Stimulated activated naive CD8-positive, alpha-beta T cell treated with anti-CD3 and anti-CD28 coated beads, Interleukin-15, Interleukin-2, amounts not matched to agents 100 ng/mL and 50 ng/mL, for 24 hours (primary cell): ENCODE data around the gene GNAS.

ENCODE experiments used
- H3K27ac Mint-ChIP-seq: one replicate; pipeline ENCODE4 v1.8.0; 2021; ENCODE audit warnings: mild to moderate bottlenecking, mixed read lengths
- H3K27me3 Mint-ChIP-seq: one replicate; pipeline ENCODE4 v1.8.0; 2021; ENCODE audit warnings: mixed read lengths
- H3K36me3 Mint-ChIP-seq: one replicate; pipeline ENCODE4 v1.8.0; 2021; ENCODE audit warnings: low read depth, mixed read lengths
- H3K4me1 Mint-ChIP-seq: one replicate; pipeline ENCODE4 v1.8.0; 2021; ENCODE audit warnings: low read depth, mixed read lengths
- H3K4me3 Mint-ChIP-seq: one replicate; pipeline ENCODE4 v1.8.0; 2021; ENCODE audit warnings: mild to moderate bottlenecking, mixed read lengths
- H3K9me3 Mint-ChIP-seq: one replicate; pipeline ENCODE4 v1.8.0; 2021; ENCODE audit warnings: mixed read lengths

Gene GNAS

DNA sequence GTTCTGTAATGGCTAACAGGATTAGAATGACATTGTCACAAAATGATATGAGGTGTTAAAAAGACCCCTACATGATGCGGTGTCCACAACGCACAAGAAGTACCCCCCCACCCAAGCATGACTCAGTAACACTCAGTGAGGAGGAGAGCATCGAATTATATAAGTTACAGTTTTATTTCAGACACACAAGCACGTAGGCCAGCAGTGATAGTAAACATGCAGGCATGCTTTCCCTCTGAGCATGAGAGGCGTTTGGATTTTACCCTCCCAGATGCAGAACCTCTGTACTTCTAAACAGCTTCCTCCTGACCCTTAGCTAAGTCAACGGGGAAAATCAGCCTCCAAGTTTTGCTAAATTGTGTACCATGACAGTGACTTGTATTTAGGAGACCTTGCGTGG, 23.9 kb downstream of the GNAS start:
- no peaks in the 10 kb centered on the region for H3K36me3 Mint-ChIP-seq
- H3K9me3 Mint-ChIP-seq, result no peaks in the 10 kb centered on the region
- H3K27me3 Mint-ChIP-seq, result no peaks in the 10 kb centered on the region
- H3K4me3 Mint-ChIP-seq, result no peak overlapping the region
- H3K27ac Mint-ChIP-seq, result no peak overlapping the region
- peaks cover 15% of the 10 kb centered on the region for H3K4me1 Mint-ChIP-seq

- no peaks in the 10 kb centered on the region for H3K27me3 Mint-ChIP-seq
- peaks cover 15% of the 10 kb centered on the region for H3K4me1 Mint-ChIP-seq
- H3K4me3 Mint-ChIP-seq, result no peak overlapping the region
- H3K9me3 Mint-ChIP-seq, result no peaks in the 10 kb centered on the region
- H3K27ac Mint-ChIP-seq, result no peak overlapping the region
- no peaks in the 10 kb centered on the region for H3K36me3 Mint-ChIP-seq
These were observed 24.8 kb downstream of the GNAS start for GRCh38 chr20:58877050-58877975.

GRCh38 chr20:58877976-58878360, 25.5 kb downstream of the GNAS start:
- Mint-ChIP-seq H3K27ac (no peak overlapping the region), H3K9me3 (no peaks in the 10 kb centered on the region), H3K4me3 (no peak overlapping the region), H3K36me3 (no peaks in the 10 kb centered on the region), H3K27me3 (no peaks in the 10 kb centered on the region), H3K4me1 (peaks cover 15% of the 10 kb centered on the region)

DNA sequence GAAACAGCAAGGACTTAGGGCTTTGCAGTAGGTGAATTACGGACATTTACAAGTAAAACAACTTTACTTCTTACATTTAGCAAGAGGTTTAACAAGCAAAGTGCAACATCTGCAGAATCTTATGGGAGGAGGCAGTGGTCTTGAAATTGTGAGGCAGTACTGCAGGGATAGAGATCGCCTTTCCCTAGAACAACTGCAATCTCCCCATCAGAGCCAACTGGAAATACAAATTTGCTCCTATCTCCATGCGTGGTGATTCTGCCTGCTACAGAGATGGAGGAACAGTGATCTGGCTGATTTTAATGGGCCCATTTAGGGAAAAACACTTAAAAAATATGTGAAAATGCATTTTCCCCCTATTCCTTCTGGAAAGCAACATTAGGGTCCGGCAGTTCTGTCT, 25.9 kb downstream of the GNAS start:
- no peaks in the 10 kb centered on the region for H3K36me3 Mint-ChIP-seq
- no peak overlapping the region for H3K27ac Mint-ChIP-seq
- peaks cover 15% of the 10 kb centered on the region for H3K4me1 Mint-ChIP-seq
- H3K4me3 Mint-ChIP-seq, result no peak overlapping the region
- no peaks in the 10 kb centered on the region for H3K9me3 Mint-ChIP-seq
- H3K27me3 Mint-ChIP-seq, result no peaks in the 10 kb centered on the region

GRCh38 chr20:58880441-58880840, 27.9 kb downstream of the GNAS start:
- Mint-ChIP-seq H3K27ac (no peak overlapping the region), H3K4me3 (no peak overlapping the region), H3K27me3 (no peaks in the 10 kb centered on the region), H3K36me3 (peaks cover 4% of the 10 kb centered on the region), H3K9me3 (no peaks in the 10 kb centered on the region), H3K4me1 (peaks cover 15% of the 10 kb centered on the region)

DNA sequence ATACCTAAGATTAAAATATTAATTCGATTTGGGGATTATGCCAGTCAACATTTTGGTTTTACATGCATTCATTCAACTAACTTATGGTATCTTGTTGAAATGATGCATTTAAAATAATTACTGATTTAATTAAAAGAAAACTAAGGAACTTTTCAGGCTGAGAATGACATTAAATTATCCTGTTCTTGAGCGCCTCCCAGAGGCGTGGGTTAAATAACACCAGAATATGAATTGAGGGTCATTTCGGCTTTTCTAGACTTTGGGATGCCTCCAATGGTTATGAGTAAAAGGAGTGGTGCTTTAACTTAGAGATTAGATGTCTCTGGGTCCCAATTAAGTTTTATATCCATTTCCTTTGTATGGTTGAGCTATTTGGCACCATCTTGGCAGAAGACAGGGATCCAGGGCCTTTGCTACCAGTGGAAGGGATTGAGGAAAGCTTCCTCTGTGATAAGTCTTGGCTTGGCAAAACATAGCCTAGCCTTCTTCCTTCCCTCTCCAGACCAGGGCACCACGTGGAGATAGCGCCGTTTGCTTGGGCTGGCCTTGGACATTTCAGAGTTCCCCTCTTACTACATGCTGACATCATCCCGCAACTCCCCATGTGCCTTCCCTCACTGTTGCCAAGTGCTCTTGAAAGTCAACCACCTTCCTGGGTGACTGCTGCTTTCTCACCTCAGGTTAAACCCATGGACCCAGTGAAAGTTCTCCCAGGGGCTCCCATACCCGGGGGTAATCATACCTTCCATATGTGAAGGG, 28.7 kb downstream of the GNAS start:
- Mint-ChIP-seq H3K27me3 (no peaks in the 10 kb centered on the region), H3K9me3 (no peaks in the 10 kb centered on the region), H3K4me1 (peaks cover 20% of the 10 kb centered on the region), H3K4me3 (no peak overlapping the region), H3K27ac (no peak overlapping the region), H3K36me3 (peaks cover 4% of the 10 kb centered on the region)

- H3K9me3 Mint-ChIP-seq, result no peaks in the 10 kb centered on the region
- H3K4me1 Mint-ChIP-seq, result peaks cover 30% of the 10 kb centered on the region
- H3K27ac Mint-ChIP-seq, result no peak overlapping the region
- no peaks in the 10 kb centered on the region for H3K27me3 Mint-ChIP-seq
- peaks cover 4% of the 10 kb centered on the region for H3K36me3 Mint-ChIP-seq
- H3K4me3 Mint-ChIP-seq, result no peak overlapping the region
These were observed 30.2 kb downstream of the GNAS start for GRCh38 chr20:58882704-58883089.

- Mint-ChIP-seq H3K4me3 (no peak overlapping the region), H3K4me1 (peaks cover 29% of the 10 kb centered on the region), H3K27me3 (no peaks in the 10 kb centered on the region), H3K27ac (no peak overlapping the region), H3K36me3 (peaks cover 4% of the 10 kb centered on the region), H3K9me3 (no peaks in the 10 kb centered on the region)
These were observed 30.8 kb downstream of the GNAS start for GRCh38 chr20:58883241-58883691.

DNA sequence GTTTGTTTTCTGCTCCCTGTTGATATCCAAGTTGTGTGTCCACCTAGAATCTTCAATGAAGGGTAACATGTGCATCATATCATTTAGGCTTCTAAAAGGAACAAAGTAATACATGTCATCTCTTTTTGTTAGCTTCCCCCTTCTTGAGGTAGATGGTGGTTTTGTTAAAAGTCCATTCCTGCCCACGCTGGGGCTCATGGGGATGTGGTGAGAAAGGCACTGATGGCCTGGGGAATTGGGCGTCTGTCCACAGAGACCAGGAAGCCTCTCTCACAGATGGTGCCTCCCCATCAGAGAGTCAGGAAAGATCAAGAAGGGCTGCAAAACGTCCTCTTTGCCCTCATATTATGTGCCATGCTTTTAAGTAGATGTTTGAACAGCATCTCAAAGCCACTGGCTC, 32.5 kb downstream of the GNAS start:
- Mint-ChIP-seq H3K4me1 (peaks cover 25% of the 10 kb centered on the region), H3K27me3 (no peaks in the 10 kb centered on the region)

DNA sequence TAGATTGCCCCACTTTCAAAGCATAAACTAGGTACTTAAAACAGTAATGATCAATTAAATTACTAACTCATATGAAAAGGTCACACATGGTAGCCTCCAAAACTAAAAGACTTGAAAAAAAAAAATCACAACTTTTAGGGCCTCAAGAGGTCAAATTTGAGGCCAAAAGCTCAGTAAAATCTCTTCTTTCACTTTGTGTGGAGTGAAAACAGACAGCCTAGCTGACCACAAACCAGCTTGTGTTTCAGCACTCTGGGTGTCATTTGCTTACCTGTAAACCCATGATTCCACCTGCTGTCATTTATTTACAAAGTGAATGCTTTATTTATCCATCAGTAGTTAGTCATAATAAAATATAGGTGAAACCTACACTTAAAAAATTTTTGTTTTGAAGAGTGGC, 34.0 kb downstream of the GNAS start:
- Mint-ChIP-seq H3K36me3 (peaks cover 4% of the 10 kb centered on the region), H3K27ac (no peak overlapping the region), H3K9me3 (no peaks in the 10 kb centered on the region), H3K4me3 (no peak overlapping the region), H3K4me1 (peaks cover 25% of the 10 kb centered on the region), H3K27me3 (no peaks in the 10 kb centered on the region)

More for the DNA sequence above, 32.5 kb downstream of the GNAS start:
- Mint-ChIP-seq H3K4me3 (no peak overlapping the region), H3K36me3 (peaks cover 4% of the 10 kb centered on the region), H3K27ac (no peak overlapping the region), H3K9me3 (no peaks in the 10 kb centered on the region)

DNA sequence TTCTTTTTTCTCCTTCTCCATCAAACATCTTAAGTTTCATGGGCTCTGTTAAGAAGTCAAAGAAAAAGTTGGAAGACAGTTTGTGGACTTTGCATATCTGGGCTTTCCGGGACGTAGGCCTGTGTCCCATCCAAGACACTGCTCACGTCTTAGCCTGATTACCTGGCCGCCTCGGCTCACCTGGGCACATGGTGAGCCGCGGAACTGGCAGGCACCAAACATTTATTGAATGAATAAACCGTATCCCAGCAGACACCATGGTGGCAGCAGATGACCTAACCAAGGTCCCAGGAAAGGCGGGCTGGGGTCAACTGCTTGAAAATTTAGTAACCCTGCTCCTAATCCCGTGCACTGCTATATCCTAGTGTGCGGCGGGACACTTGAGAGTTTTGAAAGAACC, 35.6 kb downstream of the GNAS start:
- H3K27ac Mint-ChIP-seq, result peak overlapping the region; percentile 55
- H3K4me3 Mint-ChIP-seq, result peak overlapping the region; percentile 85
- H3K4me1 Mint-ChIP-seq, result peaks cover 32% of the 10 kb centered on the region
- H3K36me3 Mint-ChIP-seq, result peaks cover 11% of the 10 kb centered on the region
- H3K9me3 Mint-ChIP-seq, result no peaks in the 10 kb centered on the region
- no peaks in the 10 kb centered on the region for H3K27me3 Mint-ChIP-seq

GRCh38 chr20:58888521-58889333, 36.2 kb downstream of the GNAS start:
- Mint-ChIP-seq H3K27me3 (no peaks in the 10 kb centered on the region), H3K4me3 (peak overlapping the region; percentile 85), H3K36me3 (peaks cover 16% of the 10 kb centered on the region), H3K4me1 (peaks cover 38% of the 10 kb centered on the region), H3K9me3 (no peaks in the 10 kb centered on the region), H3K27ac (peak overlapping the region; percentile 55)

DNA sequence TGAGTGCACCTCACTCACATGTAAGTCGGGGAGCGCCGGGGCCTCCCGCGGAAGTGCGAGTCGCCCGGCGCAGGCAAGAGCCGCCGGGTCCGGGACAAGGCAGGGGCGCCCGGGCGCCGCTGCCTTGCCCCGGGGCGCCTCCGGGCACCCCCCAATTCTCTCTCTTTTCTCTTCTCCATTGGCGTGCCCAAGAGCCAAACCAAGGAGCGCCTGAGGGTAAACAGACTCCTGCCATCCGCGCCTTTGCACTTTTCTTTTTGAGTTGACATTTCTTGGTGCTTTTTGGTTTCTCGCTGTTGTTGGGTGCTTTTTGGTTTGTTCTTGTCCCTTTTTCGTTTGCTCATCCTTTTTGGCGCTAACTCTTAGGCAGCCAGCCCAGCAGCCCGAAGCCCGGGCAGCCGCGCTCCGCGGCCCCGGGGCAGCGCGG, 36.8 kb downstream of the GNAS start:
- H3K27me3 Mint-ChIP-seq, result no peaks in the 10 kb centered on the region
- H3K27ac Mint-ChIP-seq, result peak overlapping the region; percentile 86
- H3K4me1 Mint-ChIP-seq, result peaks cover 44% of the 10 kb centered on the region
- no peaks in the 10 kb centered on the region for H3K9me3 Mint-ChIP-seq
- H3K36me3 Mint-ChIP-seq, result peaks cover 18% of the 10 kb centered on the region
- peak overlapping the region; percentile 85 for H3K4me3 Mint-ChIP-seq

DNA sequence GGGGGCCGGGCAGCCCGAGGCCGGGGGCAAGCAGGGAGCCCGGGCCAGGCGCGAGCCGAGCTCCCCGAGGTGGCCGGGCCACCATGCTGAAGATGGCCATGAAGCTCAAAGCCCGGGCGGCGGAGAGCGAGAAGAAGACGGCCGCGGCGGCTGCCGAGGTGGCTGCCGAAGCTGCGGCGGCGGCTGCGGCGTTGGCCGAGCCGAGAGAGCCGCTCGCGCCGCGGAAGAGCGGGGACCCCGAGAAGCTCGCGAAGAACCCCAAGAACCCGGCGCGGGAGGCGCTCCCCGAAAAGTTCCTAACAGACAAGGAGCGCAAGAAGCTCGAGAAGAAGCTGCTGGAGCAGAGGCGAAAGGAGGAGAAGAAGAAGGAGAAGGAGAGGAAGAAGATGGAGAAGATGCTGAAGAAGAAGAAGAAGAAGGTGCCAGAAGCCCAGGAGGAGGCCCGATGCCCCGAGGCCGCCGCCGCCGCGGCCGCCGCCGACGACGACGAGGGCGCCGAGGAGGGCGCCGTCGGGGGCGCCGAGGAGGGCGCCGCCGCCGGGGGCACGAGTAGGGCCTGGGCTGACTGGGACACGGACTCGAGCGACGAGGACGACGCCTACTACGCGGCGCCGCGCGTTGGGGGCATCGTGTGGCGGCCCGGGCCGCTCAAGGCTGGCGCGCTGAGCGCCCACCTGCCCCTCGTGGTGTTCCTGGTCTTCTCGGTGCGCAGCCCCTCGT, 37.4 kb downstream of the GNAS start:
- peaks cover 50% of the 10 kb centered on the region for H3K4me1 Mint-ChIP-seq

More for the DNA sequence above, 37.4 kb downstream of the GNAS start:
- H3K36me3 Mint-ChIP-seq, result peaks cover 20% of the 10 kb centered on the region
- peak overlapping the region; percentile 98 for H3K27ac Mint-ChIP-seq
- H3K27me3 Mint-ChIP-seq, result no peaks in the 10 kb centered on the region
- no peaks in the 10 kb centered on the region for H3K9me3 Mint-ChIP-seq
- H3K4me3 Mint-ChIP-seq, result peak overlapping the region; percentile 92
